ENCODE measurements around the gene NR1H4.

NR1H4 gene

GRCh38 chr12:100512692-100513091, 39.0 kb downstream of the NR1H4 start:
- FAIRE-seq (no peak), DNase-seq (ENCODE audit: insufficient read length, low spot score) (no peak)
- no peak for TF ChIP-seq POLR2A (IDR thresholded peaks at IDR 0.05; ENCODE audit: low read depth, low read length)

GRCh38 chr12:100515968-100516367, 42.3 kb downstream of the NR1H4 start:
- TF ChIP-seq POLR2A (IDR thresholded peaks at IDR 0.05; ENCODE audit: low read depth, low read length), result no peak
- no peak for DNase-seq (ENCODE audit: insufficient read length, low spot score)
- no peak for FAIRE-seq

DNA sequence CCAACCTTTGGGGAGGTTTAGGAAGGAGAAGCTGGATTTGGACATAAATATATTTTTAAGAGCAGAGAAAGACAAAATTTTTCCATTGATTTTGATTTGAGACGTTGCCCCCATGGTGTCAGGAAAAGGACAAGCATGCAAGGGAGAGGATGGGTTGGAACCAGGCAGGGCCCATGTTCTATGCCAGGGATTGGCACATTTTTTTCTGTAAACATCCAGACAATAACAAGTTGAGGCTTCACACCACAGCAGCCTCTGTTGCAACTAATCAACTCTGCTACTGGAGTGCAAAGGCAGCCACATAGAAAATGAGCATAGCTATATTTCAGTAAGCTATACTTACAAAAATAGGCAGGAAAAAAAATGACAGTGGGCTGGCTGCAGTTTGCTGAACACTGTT, 44.7 kb downstream of the NR1H4 start:
- TF ChIP-seq POLR2A (IDR thresholded peaks at IDR 0.05; ENCODE audit: low read depth, low read length), result no peak
- no peak for FAIRE-seq

DNA sequence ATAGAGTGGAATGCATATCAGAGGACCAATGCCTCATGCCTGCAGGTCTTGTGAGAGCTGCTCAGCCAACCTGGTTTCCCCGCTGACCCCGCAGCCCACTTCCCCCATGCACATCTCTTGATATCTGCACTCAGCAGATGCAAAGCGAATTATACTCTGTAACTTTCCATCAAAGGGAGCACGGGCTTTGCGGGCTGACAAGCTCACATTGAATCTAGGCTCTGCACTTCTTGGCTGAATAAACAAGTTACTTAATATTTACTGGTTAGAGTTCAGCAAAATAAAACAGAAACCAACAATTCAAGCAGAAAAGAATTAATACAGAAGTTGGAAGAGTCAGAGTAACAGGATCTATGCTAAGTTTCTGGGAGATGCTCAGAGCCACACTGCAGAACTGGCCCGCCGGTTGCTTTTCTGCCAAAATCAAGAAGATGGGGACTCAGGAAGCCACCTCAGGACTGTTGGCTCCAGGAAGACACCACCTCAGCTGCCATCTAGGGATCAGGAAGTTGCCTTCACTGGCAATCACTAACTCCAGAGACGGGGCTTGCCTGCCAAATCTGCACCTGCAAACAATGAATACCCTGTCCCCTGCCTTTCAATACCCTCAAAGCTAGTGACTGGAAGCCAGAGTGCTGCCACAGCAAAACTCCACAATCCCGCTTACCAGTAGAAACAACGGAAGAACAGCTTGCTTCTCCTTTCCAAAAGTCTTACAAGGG, 46.5 kb downstream of the NR1H4 start:
- FAIRE-seq (no peak), DNase-seq (ENCODE audit: insufficient read length, low spot score) (no peak)
- no peak for TF ChIP-seq POLR2A (IDR thresholded peaks at IDR 0.05; ENCODE audit: low read depth, low read length)

More for the DNA sequence above, 44.7 kb downstream of the NR1H4 start:
- DNase-seq (ENCODE audit: insufficient read length, low spot score), result no peak

- DNase-seq (ENCODE audit: insufficient read length, low spot score), result no peak
- FAIRE-seq, result no peak
- TF ChIP-seq POLR2A (IDR thresholded peaks at IDR 0.05; ENCODE audit: low read depth, low read length), result no peak
These were observed 48.3 kb downstream of the NR1H4 start for GRCh38 chr12:100521958-100522357.

DNA sequence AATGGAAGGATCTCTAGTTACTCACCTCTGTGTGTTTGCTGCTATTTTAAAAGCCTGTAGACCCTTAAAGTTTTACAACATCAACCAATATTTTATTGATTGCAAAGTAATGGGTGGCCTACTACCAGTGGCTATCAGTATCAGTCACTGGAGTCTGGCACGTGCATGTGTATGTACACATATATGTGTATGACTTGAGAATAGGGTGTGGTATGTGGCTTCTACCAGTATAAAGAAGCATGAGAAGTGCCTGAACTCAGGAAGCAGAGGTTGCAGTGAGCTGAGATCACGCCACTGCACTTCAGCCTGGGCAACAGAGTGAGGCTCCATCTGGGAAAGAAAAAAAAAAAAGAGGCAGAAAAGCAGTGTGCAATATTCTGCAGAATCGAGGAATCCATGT, 54.4 kb downstream of the NR1H4 start:
- FAIRE-seq (no peak), DNase-seq (ENCODE audit: insufficient read length, low spot score) (no peak)
- no peak for TF ChIP-seq POLR2A (IDR thresholded peaks at IDR 0.05; ENCODE audit: low read depth, low read length)

GRCh38 chr12:100528471-100529127, 54.9 kb downstream of the NR1H4 start:
- FAIRE-seq, result no peak
- TF ChIP-seq POLR2A (IDR thresholded peaks at IDR 0.05; ENCODE audit: low read depth, low read length), result no peak
- no peak for DNase-seq (ENCODE audit: insufficient read length, low spot score)

DNA sequence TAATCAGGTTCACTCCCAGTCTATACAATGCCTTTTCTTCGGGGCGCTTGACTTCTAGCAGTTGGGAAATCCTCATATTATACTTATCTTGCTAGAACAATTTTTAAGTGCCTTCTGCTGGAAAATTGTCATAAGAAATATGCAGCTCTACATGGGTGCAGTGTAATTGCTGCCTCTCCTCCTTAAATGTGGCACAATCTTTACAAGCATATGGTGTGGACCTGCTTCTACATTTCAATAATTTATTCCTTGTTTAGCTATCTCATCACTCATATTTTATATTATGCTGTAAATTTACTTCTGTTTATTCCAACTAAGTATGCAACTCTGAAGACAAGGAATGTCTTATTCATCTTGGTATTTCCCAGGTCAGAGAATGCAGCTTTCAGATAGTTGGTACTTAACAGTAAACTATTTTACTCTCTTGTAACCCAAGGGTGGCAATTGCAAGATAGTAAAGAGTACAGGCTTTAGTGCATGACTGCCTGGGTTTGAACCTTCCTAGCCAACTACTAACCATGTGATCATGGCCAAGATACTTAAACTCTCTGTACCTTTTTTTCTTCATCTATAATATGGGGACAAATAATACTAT, 56.2 kb downstream of the NR1H4 start:
- no peak for DNase-seq (ENCODE audit: insufficient read length, low spot score)
- FAIRE-seq, result no peak
- TF ChIP-seq POLR2A (IDR thresholded peaks at IDR 0.05; ENCODE audit: low read depth, low read length), result no peak

DNA sequence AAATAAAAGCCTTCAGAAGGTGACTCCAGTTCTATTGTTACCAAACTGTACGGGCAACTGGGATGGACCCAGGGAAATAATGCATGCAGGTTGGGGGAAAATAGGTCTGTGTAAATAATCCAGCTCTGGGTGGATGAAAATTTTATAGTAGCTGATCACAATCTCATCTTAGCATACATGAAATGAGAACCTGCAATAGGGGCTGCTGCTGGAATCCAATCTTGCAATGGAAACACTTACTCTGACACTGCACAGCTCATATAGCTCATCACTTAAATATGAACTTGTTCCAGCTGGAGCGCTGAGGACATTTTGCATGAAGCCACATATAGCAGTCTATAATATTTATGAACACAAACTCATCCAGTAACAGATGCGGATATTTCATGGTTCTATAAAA, 59.7 kb downstream of the NR1H4 start:
- FAIRE-seq (no peak), DNase-seq (ENCODE audit: insufficient read length, low spot score) (no peak)
- no peak for TF ChIP-seq POLR2A (IDR thresholded peaks at IDR 0.05; ENCODE audit: low read depth, low read length)

GRCh38 chr12:100534625-100535227, 61.1 kb downstream of the NR1H4 start:
- no peak for DNase-seq (ENCODE audit: insufficient read length, low spot score)
- no peak for TF ChIP-seq POLR2A (IDR thresholded peaks at IDR 0.05; ENCODE audit: low read depth, low read length)
- FAIRE-seq, result no peak

DNA sequence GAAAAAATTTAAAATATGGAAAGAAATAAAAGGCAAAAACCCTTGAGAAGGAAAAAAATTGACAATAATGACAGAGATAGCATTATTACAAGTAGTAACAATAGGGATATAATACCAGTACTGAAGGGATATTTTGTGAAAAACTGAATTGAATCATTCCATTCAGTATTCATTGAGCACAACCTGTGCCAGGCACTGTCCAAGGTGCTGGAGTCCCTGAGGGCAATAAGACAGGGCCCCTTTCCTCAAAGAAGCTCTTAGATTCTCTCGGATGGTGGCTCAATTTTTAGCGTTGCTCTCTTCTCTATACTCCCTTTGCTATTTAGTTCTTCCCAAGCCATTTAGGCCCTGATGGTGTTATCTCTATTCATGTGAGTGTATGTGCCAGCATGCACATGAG, 65.5 kb downstream of the NR1H4 start:
- FAIRE-seq (peak; percentile 87), DNase-seq (ENCODE audit: insufficient read length, low spot score) (no peak)
- no peak for TF ChIP-seq POLR2A (IDR thresholded peaks at IDR 0.05; ENCODE audit: low read depth, low read length)

DNA sequence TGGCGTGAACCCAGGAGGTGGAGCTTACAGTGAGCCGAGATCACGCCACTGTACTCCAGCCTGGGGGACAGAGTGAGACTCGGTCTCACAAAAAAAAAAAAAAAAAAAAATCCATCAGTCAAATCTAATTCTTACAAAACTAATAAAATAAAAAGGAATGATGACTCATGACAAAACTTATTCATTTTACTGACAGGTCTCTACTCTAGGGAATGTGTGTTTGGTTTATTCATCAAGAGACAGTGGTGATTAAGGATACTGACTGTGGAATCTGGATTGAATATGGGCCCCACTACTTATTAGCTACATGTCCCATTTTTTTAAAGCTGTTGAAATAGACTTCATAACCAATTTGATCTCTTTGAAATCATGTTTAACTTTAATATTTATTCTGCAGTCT, 70.5 kb downstream of the NR1H4 start:
- FAIRE-seq (no peak), DNase-seq (ENCODE audit: insufficient read length, low spot score) (no peak)
- TF ChIP-seq POLR2A (IDR thresholded peaks at IDR 0.05; ENCODE audit: low read depth, low read length), result no peak

- DNase-seq (ENCODE audit: insufficient read length, low spot score) (no peak), FAIRE-seq (no peak)
- TF ChIP-seq POLR2A (IDR thresholded peaks at IDR 0.05; ENCODE audit: low read depth, low read length), result no peak
These were observed 71.4 kb downstream of the NR1H4 start for GRCh38 chr12:100545092-100545491.

GRCh38 chr12:100553936-100554335, 80.3 kb downstream of the NR1H4 start:
- no peak for FAIRE-seq
- DNase-seq (ENCODE audit: insufficient read length, low spot score), result no peak
- no peak for TF ChIP-seq POLR2A (IDR thresholded peaks at IDR 0.05; ENCODE audit: low read depth, low read length)
